CD4-positive, CD25-positive, alpha-beta regulatory T cell (primary cell): ENCODE measurements around the gene RFX4. TPM values are rescaled to one million over a fixed set of nuclear protein-coding genes. Genes with fewer than 3 reads are reported as not detected.
A peak's percentile ranks its signal among the peaks of the same experiment; 100 is the strongest.

Experiments
- ATAC-seq, 2 donors: fragments of 150-1000 bp; cut with Tn5 transposase; one replicate each; pipeline ENCODE4 v1.10.0; 2021; ENCODE audit warnings: low read depth in 2 of 2, moderate number of reproducible peaks in 2 of 2, moderate library complexity in 1 of 2
- DNase-seq, 3 donors: peaks; one replicate each; pipeline versions ENCODE4 v3.0.0 to v3.0.0-alpha.2; 2012 to 2022; ENCODE audit warnings: mixed read lengths in 1 of 3
- H3K27ac ChIP-seq: one replicate; pipeline ENCODE4 v1.7.0; 2013; ENCODE audit warnings: mild to moderate bottlenecking, low read length; ENCODE audit not compliant: insufficient read depth, poor library complexity, severe bottlenecking
- H3K27me3 ChIP-seq: one replicate; pipeline ENCODE4 v1.7.0; 2013; ENCODE audit warnings: low read length; ENCODE audit not compliant: control insufficient read depth, insufficient read depth
- H3K36me3 ChIP-seq: one replicate; pipeline ENCODE4 v1.7.0; 2013; ENCODE audit warnings: mild to moderate bottlenecking, low read length, moderate library complexity; ENCODE audit not compliant: control insufficient read depth, insufficient read depth
- H3K4me1 ChIP-seq: 2 replicates; pipeline ENCODE4 v1.7.0; 2013; ENCODE audit warnings: mild to moderate bottlenecking, low read length; ENCODE audit not compliant: insufficient read depth, control insufficient read depth, poor library complexity, severe bottlenecking
- H3K4me3 ChIP-seq: one replicate; pipeline ENCODE4 v1.7.0; 2013; ENCODE audit warnings: low read depth, mild to moderate bottlenecking, low read length, moderate library complexity
- H3K9me3 ChIP-seq, 2 experiments: 1 replicate in 1 of 2; 2 replicates in 1 of 2; pipeline ENCODE4 v1.7.0; 2013; ENCODE audit warnings: low read length in 2 of 2, mild to moderate bottlenecking in 1 of 2, moderate library complexity in 1 of 2; ENCODE audit not compliant: control insufficient read depth in 2 of 2
- H3K27ac Mint-ChIP-seq, 3 donors: one replicate each; pipeline ENCODE4 v1.8.0; 2020 to 2022; ENCODE audit warnings: mild to moderate bottlenecking in 3 of 3, mixed read lengths in 3 of 3, moderate library complexity in 2 of 3
- H3K27me3 Mint-ChIP-seq: one replicate; pipeline ENCODE4 v1.8.0; 2022; ENCODE audit warnings: mild to moderate bottlenecking, mixed read lengths
- H3K36me3 Mint-ChIP-seq: one replicate; pipeline ENCODE4 v1.8.0; 2020; ENCODE audit warnings: mixed read lengths
- H3K4me1 Mint-ChIP-seq, 4 donors: one replicate each; pipeline ENCODE4 v1.8.0; 2020 to 2022; ENCODE audit warnings: mixed read lengths in 4 of 4, mild to moderate bottlenecking in 1 of 4
- H3K4me3 Mint-ChIP-seq, 4 donors: one replicate each; pipeline ENCODE4 v1.8.0; 2020 to 2022; ENCODE audit warnings: mild to moderate bottlenecking in 4 of 4, mixed read lengths in 4 of 4, moderate library complexity in 3 of 4
- H3K9me3 Mint-ChIP-seq, 7 donors: one replicate each; pipeline ENCODE4 v1.8.0; 2020 to 2022; ENCODE audit warnings: mixed read lengths in 7 of 7, mild to moderate bottlenecking in 3 of 7, moderate library complexity in 2 of 7
- polyA plus RNA-seq, 4 donors: library from polyadenylated mRNA; unstranded; fragments of 300-500 nt; fragmentation: Illumina TruSeq; gene quantifications; one replicate each; pipeline ENCODE4 v1.2.3, GENCODE V29; 2021
- total RNA-seq: library from RNA; stranded (reverse); gene quantifications from one replicate; pipeline ENCODE4 v1.2.3, GENCODE V29; 2022

RFX4 gene
- total RNA-seq (not detected), polyA plus RNA-seq (not detected)

- H3K9me3 ChIP-seq = no peaks in the 10 kb centered on the region
- H3K27ac Mint-ChIP-seq = no peak within 1 kb of the TSS
- peaks cover 12% of the 10 kb centered on the region for H3K4me1 ChIP-seq
- ATAC-seq = no peak
- H3K27me3 Mint-ChIP-seq = peaks cover 84% of the 10 kb centered on the region
- H3K27ac ChIP-seq = no peak within 1 kb of the TSS
- no peak for DNase-seq
- peaks cover 0 to 1% (median 0%) of the 10 kb centered on the region in 7 donors for H3K9me3 Mint-ChIP-seq
- no peaks in the 10 kb centered on the region for H3K36me3 Mint-ChIP-seq
- peaks cover 27% of the 10 kb centered on the region for H3K27me3 ChIP-seq
- H3K4me1 Mint-ChIP-seq = peaks cover 0 to 34% (median 8%) of the 10 kb centered on the region in 4 donors
- H3K4me3 Mint-ChIP-seq = peak within 1 kb of the TSS in 2 of 4 donors; percentile 71 to 73
- H3K36me3 ChIP-seq = no peaks in the 10 kb centered on the region
- H3K4me3 ChIP-seq = no peak within 1 kb of the TSS
Observed at GRCh38 chr12:106582641-106583230, at the start of gene RFX4. Gene RFX4, plus strand, starts transcription at chr12:106583004. Its CDS starts 317 bp downstream, at chr12:106583321.

- H3K27me3 Mint-ChIP-seq = no peaks in the 10 kb centered on the region
- no peak overlapping the region for H3K27ac Mint-ChIP-seq
- no peak overlapping the region for H3K27ac ChIP-seq
- H3K27me3 ChIP-seq = peaks cover 4% of the 10 kb centered on the region
- peaks cover 0 to 17% (median 8%) of the 10 kb centered on the region in 7 donors for H3K9me3 Mint-ChIP-seq
- peaks cover 3 to 9% of the 10 kb centered on the region in 2 experiments for H3K9me3 ChIP-seq
- no peaks in the 10 kb centered on the region for H3K4me1 ChIP-seq
- H3K36me3 Mint-ChIP-seq = peaks cover under 1% of the 10 kb centered on the region
- DNase-seq (no peak), ATAC-seq (no peak)
- H3K36me3 ChIP-seq = no peaks in the 10 kb centered on the region
- no peaks in the 10 kb centered on the region for H3K4me1 Mint-ChIP-seq
- H3K4me3 ChIP-seq = no peak overlapping the region
- no peak overlapping the region for H3K4me3 Mint-ChIP-seq
Observed at GRCh38 chr12:106541201-106541600, 41.6 kb upstream of the RFX4 start.

- DNase-seq = no peak
- Histone ChIP-seq H3K36me3 (no peaks in the 10 kb centered on the region), H3K9me3 (peaks cover 0 to 10% of the 10 kb centered on the region in 2 experiments), H3K27me3 (peaks cover 3% of the 10 kb centered on the region), H3K4me3 (no peak overlapping the region), H3K4me1 (no peaks in the 10 kb centered on the region), H3K27ac (no peak overlapping the region)
- H3K27ac Mint-ChIP-seq = no peak overlapping the region
- no peaks in the 10 kb centered on the region for H3K4me1 Mint-ChIP-seq
- H3K36me3 Mint-ChIP-seq = no peaks in the 10 kb centered on the region
- H3K9me3 Mint-ChIP-seq = peaks cover 1 to 18% (median 9%) of the 10 kb centered on the region in 7 donors
- H3K4me3 Mint-ChIP-seq = no peak overlapping the region
- H3K27me3 Mint-ChIP-seq = peaks cover 23% of the 10 kb centered on the region
- ATAC-seq = no peak
Observed at GRCh38 chr12:106551410-106551809, 31.4 kb upstream of the RFX4 start.

GRCh38 chr12:106552228-106552627, 30.6 kb upstream of the RFX4 start:
- H3K27ac Mint-ChIP-seq = no peak overlapping the region
- peaks cover 3% of the 10 kb centered on the region for H3K27me3 ChIP-seq
- H3K9me3 ChIP-seq = peaks cover 0 to 10% of the 10 kb centered on the region in 2 experiments
- no peaks in the 10 kb centered on the region for H3K36me3 ChIP-seq
- no peaks in the 10 kb centered on the region for H3K4me1 Mint-ChIP-seq
- no peaks in the 10 kb centered on the region for H3K36me3 Mint-ChIP-seq
- H3K27ac ChIP-seq = no peak overlapping the region
- peaks cover 26% of the 10 kb centered on the region for H3K27me3 Mint-ChIP-seq
- no peak for ATAC-seq
- no peak for DNase-seq
- H3K4me3 Mint-ChIP-seq = no peak overlapping the region
- H3K9me3 Mint-ChIP-seq = peaks cover 1 to 18% (median 9%) of the 10 kb centered on the region in 7 donors
- no peak overlapping the region for H3K4me3 ChIP-seq
- no peaks in the 10 kb centered on the region for H3K4me1 ChIP-seq

GRCh38 chr12:106564678-106565329, 18.0 kb upstream of the RFX4 start:
- peaks cover 24% of the 10 kb centered on the region for H3K27me3 Mint-ChIP-seq
- H3K27me3 ChIP-seq = peaks cover 24% of the 10 kb centered on the region
- H3K36me3 Mint-ChIP-seq = no peaks in the 10 kb centered on the region
- H3K27ac Mint-ChIP-seq = no peak overlapping the region
- H3K36me3 ChIP-seq = no peaks in the 10 kb centered on the region
- H3K27ac ChIP-seq = no peak overlapping the region
- peaks cover 0 to 12% (median 5%) of the 10 kb centered on the region in 7 donors for H3K9me3 Mint-ChIP-seq
- no peaks in the 10 kb centered on the region for H3K4me1 ChIP-seq
- no peak overlapping the region for H3K4me3 Mint-ChIP-seq
- H3K4me3 ChIP-seq = no peak overlapping the region
- H3K4me1 Mint-ChIP-seq = no peaks in the 10 kb centered on the region
- DNase-seq (no peak), ATAC-seq (no peak)
- peaks cover 0 to 3% of the 10 kb centered on the region in 2 experiments for H3K9me3 ChIP-seq

GRCh38 chr12:106566771-106567170, 16.0 kb upstream of the RFX4 start:
- Histone ChIP-seq H3K36me3 (no peaks in the 10 kb centered on the region), H3K27me3 (peaks cover 17% of the 10 kb centered on the region), H3K9me3 (no peaks in the 10 kb centered on the region), H3K4me1 (no peaks in the 10 kb centered on the region), H3K27ac (no peak overlapping the region), H3K4me3 (no peak overlapping the region)
- Mint-ChIP-seq H3K27ac (no peak overlapping the region), H3K36me3 (no peaks in the 10 kb centered on the region), H3K27me3 (peaks cover 28% of the 10 kb centered on the region), H3K4me1 (no peaks in the 10 kb centered on the region), H3K9me3 (peaks cover 0 to 18% (median 4%) of the 10 kb centered on the region in 7 donors), H3K4me3 (no peak overlapping the region)
- ATAC-seq (no peak), DNase-seq (no peak)

- Histone ChIP-seq H3K9me3 (no peaks in the 10 kb centered on the region), H3K27ac (no peak overlapping the region), H3K4me3 (no peak overlapping the region), H3K36me3 (no peaks in the 10 kb centered on the region), H3K27me3 (peaks cover 18% of the 10 kb centered on the region), H3K4me1 (no peaks in the 10 kb centered on the region)
- no peaks in the 10 kb centered on the region for H3K36me3 Mint-ChIP-seq
- H3K9me3 Mint-ChIP-seq = peaks cover 0 to 8% (median 3%) of the 10 kb centered on the region in 7 donors
- peaks cover 45% of the 10 kb centered on the region for H3K27me3 Mint-ChIP-seq
- H3K4me3 Mint-ChIP-seq = no peak overlapping the region
- H3K27ac Mint-ChIP-seq = no peak overlapping the region
- DNase-seq (no peak), ATAC-seq (no peak)
- H3K4me1 Mint-ChIP-seq = no peaks in the 10 kb centered on the region
Observed at GRCh38 chr12:106573239-106573638, 9.6 kb upstream of the RFX4 start.

GRCh38 chr12:106576848-106577247, 6.0 kb upstream of the RFX4 start:
- Mint-ChIP-seq H3K36me3 (no peaks in the 10 kb centered on the region), H3K27ac (no peak overlapping the region), H3K4me3 (no peak overlapping the region), H3K27me3 (peaks cover 66% of the 10 kb centered on the region), H3K9me3 (peaks cover 0 to 1% (median 0%) of the 10 kb centered on the region in 7 donors), H3K4me1 (peaks cover 0 to 3% (median 0%) of the 10 kb centered on the region in 4 donors)
- DNase-seq = no peak
- ATAC-seq = no peak
- no peak overlapping the region for H3K27ac ChIP-seq
- no peak overlapping the region for H3K4me3 ChIP-seq
- no peaks in the 10 kb centered on the region for H3K4me1 ChIP-seq
- H3K36me3 ChIP-seq = no peaks in the 10 kb centered on the region
- H3K27me3 ChIP-seq = peaks cover 23% of the 10 kb centered on the region
- H3K9me3 ChIP-seq = no peaks in the 10 kb centered on the region
